ENCODE results near the gene PPP1R13B.

The PPP1R13B gene

GRCh38 chr14:103737432-103738045, 109.8 kb downstream of the PPP1R13B start:
- peaks cover 65 to 78% of the 10 kb centered on the region in 2 donors for H3K36me3 ChIP-seq (ENCODE audit: control insufficient read depth in 2 of 2, insufficient read depth in 2 of 2, low read length in 2 of 2)
- no peaks in the 10 kb centered on the region for H3K4me1 ChIP-seq (ENCODE audit: control insufficient read depth in 2 of 2, insufficient read depth in 2 of 2, low read length in 2 of 2)
- no peaks in the 10 kb centered on the region for H3K27me3 ChIP-seq (ENCODE audit: control insufficient read depth in 2 of 2, insufficient read depth in 2 of 2, low read length in 2 of 2)
- H3K27ac ChIP-seq (ENCODE audit: low read depth in 2 of 2, low read length in 2 of 2): no peak overlapping the region
- H3K9me3 ChIP-seq (ENCODE audit: control insufficient read depth in 2 of 2, low read length in 2 of 2): no peaks in the 10 kb centered on the region
- H3K9ac ChIP-seq (ENCODE audit: low read depth in 1 of 2, low read length in 2 of 2): no peak overlapping the region
- H3K4me3 ChIP-seq (ENCODE audit: low read length in 2 of 2): no peak overlapping the region

- Histone ChIP-seq H3K9me3 (ENCODE audit: control insufficient read depth in 2 of 2, low read length in 2 of 2) (no peaks in the 10 kb centered on the region), H3K4me1 (ENCODE audit: control insufficient read depth in 2 of 2, insufficient read depth in 2 of 2, low read length in 2 of 2) (no peaks in the 10 kb centered on the region), H3K9ac (ENCODE audit: low read depth in 1 of 2, low read length in 2 of 2) (no peak overlapping the region), H3K36me3 (ENCODE audit: control insufficient read depth in 2 of 2, insufficient read depth in 2 of 2, low read length in 2 of 2) (peaks cover 66 to 77% of the 10 kb centered on the region in 2 donors), H3K27me3 (ENCODE audit: control insufficient read depth in 2 of 2, insufficient read depth in 2 of 2, low read length in 2 of 2) (no peaks in the 10 kb centered on the region), H3K4me3 (ENCODE audit: low read length in 2 of 2) (no peak overlapping the region), H3K27ac (ENCODE audit: low read depth in 2 of 2, low read length in 2 of 2) (no peak overlapping the region)
These were observed 110.6 kb downstream of the PPP1R13B start for GRCh38 chr14:103736546-103737431.

- Histone ChIP-seq H3K9ac (ENCODE audit: low read depth in 1 of 2, low read length in 2 of 2) (no peak overlapping the region), H3K27ac (ENCODE audit: low read depth in 2 of 2, low read length in 2 of 2) (no peak overlapping the region), H3K4me3 (ENCODE audit: low read length in 2 of 2) (no peak overlapping the region), H3K36me3 (ENCODE audit: control insufficient read depth in 2 of 2, insufficient read depth in 2 of 2, low read length in 2 of 2) (peaks cover 66 to 70% of the 10 kb centered on the region in 2 donors), H3K27me3 (ENCODE audit: control insufficient read depth in 2 of 2, insufficient read depth in 2 of 2, low read length in 2 of 2) (no peaks in the 10 kb centered on the region), H3K4me1 (ENCODE audit: control insufficient read depth in 2 of 2, insufficient read depth in 2 of 2, low read length in 2 of 2) (no peaks in the 10 kb centered on the region), H3K9me3 (ENCODE audit: control insufficient read depth in 2 of 2, low read length in 2 of 2) (no peaks in the 10 kb centered on the region)
These were observed 111.4 kb downstream of the PPP1R13B start for GRCh38 chr14:103735815-103736545.

- no peak overlapping the region for H3K27ac ChIP-seq (ENCODE audit: low read depth in 2 of 2, low read length in 2 of 2)
- H3K4me1 ChIP-seq (ENCODE audit: control insufficient read depth in 2 of 2, insufficient read depth in 2 of 2, low read length in 2 of 2): no peaks in the 10 kb centered on the region
- no peak overlapping the region for H3K4me3 ChIP-seq (ENCODE audit: low read length in 2 of 2)
These were observed 111.9 kb downstream of the PPP1R13B start for GRCh38 chr14:103735439-103735814.

GRCh38 chr14:103735022-103735421, 112.4 kb downstream of the PPP1R13B start:
- Histone ChIP-seq H3K4me1 (ENCODE audit: control insufficient read depth in 2 of 2, insufficient read depth in 2 of 2, low read length in 2 of 2) (no peaks in the 10 kb centered on the region), H3K27ac (ENCODE audit: low read depth in 2 of 2, low read length in 2 of 2) (no peak overlapping the region), H3K36me3 (ENCODE audit: control insufficient read depth in 2 of 2, insufficient read depth in 2 of 2, low read length in 2 of 2) (peaks cover 64 to 70% of the 10 kb centered on the region in 2 donors), H3K9ac (ENCODE audit: low read depth in 1 of 2, low read length in 2 of 2) (no peak overlapping the region), H3K27me3 (ENCODE audit: control insufficient read depth in 2 of 2, insufficient read depth in 2 of 2, low read length in 2 of 2) (no peaks in the 10 kb centered on the region), H3K9me3 (ENCODE audit: control insufficient read depth in 2 of 2, low read length in 2 of 2) (no peaks in the 10 kb centered on the region), H3K4me3 (ENCODE audit: low read length in 2 of 2) (no peak overlapping the region)

More at GRCh38 chr14:103735439-103735814, 111.9 kb downstream of the PPP1R13B start:
- no peaks in the 10 kb centered on the region for H3K9me3 ChIP-seq (ENCODE audit: control insufficient read depth in 2 of 2, low read length in 2 of 2)
- no peak overlapping the region for H3K9ac ChIP-seq (ENCODE audit: low read depth in 1 of 2, low read length in 2 of 2)
- no peaks in the 10 kb centered on the region for H3K27me3 ChIP-seq (ENCODE audit: control insufficient read depth in 2 of 2, insufficient read depth in 2 of 2, low read length in 2 of 2)
- H3K36me3 ChIP-seq (ENCODE audit: control insufficient read depth in 2 of 2, insufficient read depth in 2 of 2, low read length in 2 of 2): peaks cover 67 to 68% of the 10 kb centered on the region in 2 donors

- H3K9me3 ChIP-seq (ENCODE audit: control insufficient read depth in 2 of 2, low read length in 2 of 2): no peaks in the 10 kb centered on the region
- H3K27ac ChIP-seq (ENCODE audit: low read depth in 2 of 2, low read length in 2 of 2): no peak overlapping the region
- no peak overlapping the region for H3K4me3 ChIP-seq (ENCODE audit: low read length in 2 of 2)
- H3K9ac ChIP-seq (ENCODE audit: low read depth in 1 of 2, low read length in 2 of 2): no peak overlapping the region
- H3K4me1 ChIP-seq (ENCODE audit: control insufficient read depth in 2 of 2, insufficient read depth in 2 of 2, low read length in 2 of 2): no peaks in the 10 kb centered on the region
- no peaks in the 10 kb centered on the region for H3K27me3 ChIP-seq (ENCODE audit: control insufficient read depth in 2 of 2, insufficient read depth in 2 of 2, low read length in 2 of 2)
- H3K36me3 ChIP-seq (ENCODE audit: control insufficient read depth in 2 of 2, insufficient read depth in 2 of 2, low read length in 2 of 2): peaks cover 61 to 71% of the 10 kb centered on the region in 2 donors
These were observed 113.1 kb downstream of the PPP1R13B start for GRCh38 chr14:103734081-103734888.

- no peak overlapping the region for H3K4me3 ChIP-seq (ENCODE audit: low read length in 2 of 2)
- H3K27ac ChIP-seq (ENCODE audit: low read depth in 2 of 2, low read length in 2 of 2): no peak overlapping the region
- no peaks in the 10 kb centered on the region for H3K27me3 ChIP-seq (ENCODE audit: control insufficient read depth in 2 of 2, insufficient read depth in 2 of 2, low read length in 2 of 2)
- no peaks in the 10 kb centered on the region for H3K4me1 ChIP-seq (ENCODE audit: control insufficient read depth in 2 of 2, insufficient read depth in 2 of 2, low read length in 2 of 2)
- H3K9me3 ChIP-seq (ENCODE audit: control insufficient read depth in 2 of 2, low read length in 2 of 2): no peaks in the 10 kb centered on the region
- H3K9ac ChIP-seq (ENCODE audit: low read depth in 1 of 2, low read length in 2 of 2): no peak overlapping the region
- H3K36me3 ChIP-seq (ENCODE audit: control insufficient read depth in 2 of 2, insufficient read depth in 2 of 2, low read length in 2 of 2): peaks cover 61 to 70% of the 10 kb centered on the region in 2 donors
These were observed 113.7 kb downstream of the PPP1R13B start for GRCh38 chr14:103733651-103734050.

- Histone ChIP-seq H3K4me1 (ENCODE audit: control insufficient read depth in 2 of 2, insufficient read depth in 2 of 2, low read length in 2 of 2) (no peaks in the 10 kb centered on the region), H3K4me3 (ENCODE audit: low read length in 2 of 2) (no peak overlapping the region), H3K9me3 (ENCODE audit: control insufficient read depth in 2 of 2, low read length in 2 of 2) (no peaks in the 10 kb centered on the region), H3K27me3 (ENCODE audit: control insufficient read depth in 2 of 2, insufficient read depth in 2 of 2, low read length in 2 of 2) (no peaks in the 10 kb centered on the region), H3K27ac (ENCODE audit: low read depth in 2 of 2, low read length in 2 of 2) (no peak overlapping the region), H3K36me3 (ENCODE audit: control insufficient read depth in 2 of 2, insufficient read depth in 2 of 2, low read length in 2 of 2) (peaks cover 56 to 71% of the 10 kb centered on the region in 2 donors), H3K9ac (ENCODE audit: low read depth in 1 of 2, low read length in 2 of 2) (no peak overlapping the region)
These were observed 114.3 kb downstream of the PPP1R13B start for GRCh38 chr14:103732868-103733620.
